Stimulated activated CD8-positive, alpha-beta memory T cell treated with anti-CD3 and anti-CD28 coated beads, Interleukin-4, amount 100 ng/mL, for 48 hours (primary cell): ENCODE data around the gene TMIGD2.

Source experiments
- DNase-seq: peaks from one replicate; pipeline ENCODE4 v3.0.0-alpha.2; 2020

Gene TMIGD2

GRCh38 chr19:4326215-4326836, 24.1 kb upstream of the TMIGD2 start:
- no peak for DNase-seq

GRCh38 chr19:4324228-4324627, 22.0 kb upstream of the TMIGD2 start:
- DNase-seq: no peak

GRCh38 chr19:4323692-4324091, 21.5 kb upstream of the TMIGD2 start:
- DNase-seq: no peak

GRCh38 chr19:4322942-4323665, 20.9 kb upstream of the TMIGD2 start:
- DNase-seq: peak; percentile 22

GRCh38 chr19:4320419-4320818, 18.2 kb upstream of the TMIGD2 start:
- no peak for DNase-seq

- no peak for DNase-seq
Measured at GRCh38 chr19:4319067-4319718, 17.0 kb upstream of the TMIGD2 start.

- DNase-seq: no peak
Measured at GRCh38 chr19:4318460-4318859, 16.3 kb upstream of the TMIGD2 start.

GRCh38 chr19:4316956-4317355, 14.8 kb upstream of the TMIGD2 start:
- DNase-seq: no peak

GRCh38 chr19:4313847-4314490, 11.8 kb upstream of the TMIGD2 start:
- no peak for DNase-seq

GRCh38 chr19:4310247-4311121, 8.3 kb upstream of the TMIGD2 start:
- peak; percentile 53 for DNase-seq

- no peak for DNase-seq
Measured at GRCh38 chr19:4305659-4306058, 3.5 kb upstream of the TMIGD2 start.

GRCh38 chr19:4305257-4305612, 3.0 kb upstream of the TMIGD2 start:
- no peak for DNase-seq

- peak; percentile 88 for DNase-seq
Measured at GRCh38 chr19:4304538-4305256, 2.5 kb upstream of the TMIGD2 start, which contains the start of gene FSD1. FSD1 (plus strand) TSS chr19:4304598; CDS start chr19:4304747, 149 bp downstream.

GRCh38 chr19:4303819-4304537, 1.8 kb upstream of the TMIGD2 start:
- DNase-seq: no peak

- no peak for DNase-seq
Measured at GRCh38 chr19:4301590-4302242, 473 bp downstream of the TMIGD2 start.

- DNase-seq: no peak
Measured at GRCh38 chr19:4300589-4300988, 1.6 kb downstream of the TMIGD2 start.

- DNase-seq: no peak
Measured at GRCh38 chr19:4298810-4299550, 3.2 kb downstream of the TMIGD2 start.

- DNase-seq: peak; percentile 60
Measured at GRCh38 chr19:4297901-4298809, 4.0 kb downstream of the TMIGD2 start.
